HG02798 (cell line): Measurements from ENCODE around the gene HIF1AN.
"Not testable (repeated sequence)": the region's sequence is repeated elsewhere in the genome, so short reads cannot be mapped to it uniquely, and the experiment has no call there.

ENCODE experiments used
- ATAC-seq: cut with Tn5 transposase; IDR thresholded peaks from one replicate; pipeline ENCODE4 v1.9.1; 2021; ENCODE audit warnings: mild to moderate bottlenecking; ENCODE audit not compliant: unreplicated experiment, poor library complexity

The HIF1AN gene

GRCh38 chr10:100565206-100565985, 29.7 kb downstream of the HIF1AN start:
- no peak for ATAC-seq

DNA sequence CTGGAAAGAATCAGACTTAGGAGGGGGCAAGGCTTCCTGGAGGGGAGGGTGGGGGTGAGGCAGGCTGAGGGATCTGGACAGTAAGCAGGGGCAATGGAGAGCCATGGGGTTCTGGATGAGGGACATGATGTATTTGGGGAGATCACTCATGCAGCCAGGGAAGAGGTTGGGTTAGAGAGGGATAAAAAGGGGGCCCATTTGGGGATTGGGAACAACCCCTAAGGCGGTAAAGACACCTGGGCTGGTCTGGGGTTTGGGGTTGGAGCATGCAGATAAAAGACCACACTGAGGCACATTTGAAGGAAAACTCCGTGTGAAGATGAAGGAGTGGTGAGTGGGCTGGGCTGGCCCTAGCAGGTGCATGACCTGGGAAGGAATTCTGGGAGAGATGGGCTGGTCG, 30.8 kb downstream of the HIF1AN start:
- ATAC-seq, result no peak

DNA sequence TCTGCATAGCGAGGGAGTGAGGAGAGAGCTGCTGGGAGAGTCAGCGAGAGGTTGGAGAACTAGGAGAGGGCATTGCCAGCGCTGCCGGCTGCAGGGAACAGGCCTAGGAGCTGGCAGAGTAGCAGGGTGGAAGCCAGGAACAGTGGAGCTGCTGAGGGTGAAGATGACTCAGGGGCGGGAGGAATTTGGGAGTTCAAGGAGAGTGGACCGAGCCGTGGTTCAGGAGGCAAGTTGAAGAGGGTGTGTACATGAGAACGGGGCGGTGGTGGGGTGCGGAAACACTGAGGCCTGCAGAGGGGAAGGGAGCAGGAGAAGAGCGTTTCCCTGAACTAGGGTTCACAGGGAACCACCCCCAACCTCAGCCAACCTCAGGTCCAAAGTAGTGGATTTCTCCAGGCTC, 31.5 kb downstream of the HIF1AN start:
- no peak for ATAC-seq

DNA sequence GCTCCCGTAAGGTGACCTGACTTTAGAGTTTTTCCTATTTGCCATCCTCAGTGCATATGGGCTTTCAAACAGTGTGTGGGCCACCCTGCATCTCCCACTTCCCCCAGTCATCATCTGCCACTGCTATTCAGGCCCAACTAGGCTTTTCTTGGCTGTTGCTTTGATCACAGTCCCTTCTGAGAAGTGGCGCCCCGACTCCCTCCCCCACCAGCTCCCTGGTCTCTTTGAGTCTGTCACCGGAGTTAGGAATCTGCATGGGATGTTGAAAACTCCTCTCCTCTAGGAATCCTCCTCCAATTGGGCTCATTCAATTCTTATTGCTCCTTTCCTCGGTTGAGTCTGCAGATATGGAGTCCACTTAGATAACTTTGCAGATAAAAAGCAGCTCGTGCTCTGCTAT, 32.1 kb downstream of the HIF1AN start:
- no peak for ATAC-seq

DNA sequence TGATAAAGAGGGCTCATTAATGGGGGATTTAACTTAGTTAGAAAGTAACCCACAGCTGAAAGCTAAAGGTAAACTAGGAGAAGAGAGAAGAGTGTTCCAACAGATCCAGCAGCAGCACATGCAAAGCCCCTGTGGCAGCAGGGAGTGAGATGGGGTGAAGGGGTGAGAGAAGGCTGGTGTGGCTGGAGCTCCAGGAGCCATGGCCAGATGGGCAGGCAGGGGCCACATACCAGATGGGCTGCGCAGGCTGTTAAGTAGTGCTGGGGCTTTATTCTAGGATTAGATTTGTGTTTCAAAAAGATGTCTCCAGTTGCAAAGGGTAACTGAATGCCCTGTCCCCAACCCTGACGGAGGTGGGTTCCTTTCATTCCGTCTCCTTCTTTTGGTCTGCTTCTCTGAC, 33.2 kb downstream of the HIF1AN start:
- no peak for ATAC-seq

DNA sequence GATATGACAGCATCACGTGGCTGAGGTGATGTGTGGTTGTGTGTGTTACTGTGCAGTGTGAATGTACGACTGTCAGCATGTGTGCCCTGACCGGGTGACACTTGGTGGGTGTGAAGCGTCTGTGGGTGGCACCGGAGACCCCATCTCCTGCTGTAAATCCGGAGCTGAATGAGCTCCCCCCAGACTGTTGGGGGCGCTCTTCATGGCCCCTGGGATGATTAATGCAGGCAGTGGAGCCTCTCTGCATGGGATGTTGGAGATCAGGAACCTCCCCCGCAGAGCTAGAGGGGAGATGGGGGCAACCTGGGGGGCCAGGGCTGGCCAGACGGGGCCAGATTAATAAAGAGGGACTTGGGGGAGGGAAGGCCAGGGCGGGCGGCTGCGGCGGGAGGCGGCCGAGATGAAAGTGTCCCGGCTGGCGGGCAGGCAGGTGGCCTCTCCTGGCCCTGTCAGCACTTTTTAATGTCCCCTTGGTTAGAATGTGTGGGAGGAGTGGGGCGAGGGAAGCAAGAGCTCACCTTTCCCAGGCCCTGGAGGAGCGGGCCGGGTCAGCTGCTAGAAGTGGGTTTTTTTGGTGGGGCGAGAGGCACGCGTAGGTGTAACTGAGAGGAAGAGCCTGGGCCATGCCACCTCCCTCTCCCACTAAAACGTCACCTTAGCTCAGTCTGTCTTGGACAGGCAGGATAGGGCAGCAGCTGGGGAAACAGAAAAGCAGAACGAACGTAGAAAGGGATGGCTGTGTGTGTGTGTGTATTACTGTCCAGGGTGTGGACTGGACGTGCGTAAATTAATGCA, 34.1 kb downstream of the HIF1AN start:
- ATAC-seq, result no peak

- ATAC-seq, result no peak
Measured at GRCh38 chr10:100570506-100570905, 34.8 kb downstream of the HIF1AN start.

DNA sequence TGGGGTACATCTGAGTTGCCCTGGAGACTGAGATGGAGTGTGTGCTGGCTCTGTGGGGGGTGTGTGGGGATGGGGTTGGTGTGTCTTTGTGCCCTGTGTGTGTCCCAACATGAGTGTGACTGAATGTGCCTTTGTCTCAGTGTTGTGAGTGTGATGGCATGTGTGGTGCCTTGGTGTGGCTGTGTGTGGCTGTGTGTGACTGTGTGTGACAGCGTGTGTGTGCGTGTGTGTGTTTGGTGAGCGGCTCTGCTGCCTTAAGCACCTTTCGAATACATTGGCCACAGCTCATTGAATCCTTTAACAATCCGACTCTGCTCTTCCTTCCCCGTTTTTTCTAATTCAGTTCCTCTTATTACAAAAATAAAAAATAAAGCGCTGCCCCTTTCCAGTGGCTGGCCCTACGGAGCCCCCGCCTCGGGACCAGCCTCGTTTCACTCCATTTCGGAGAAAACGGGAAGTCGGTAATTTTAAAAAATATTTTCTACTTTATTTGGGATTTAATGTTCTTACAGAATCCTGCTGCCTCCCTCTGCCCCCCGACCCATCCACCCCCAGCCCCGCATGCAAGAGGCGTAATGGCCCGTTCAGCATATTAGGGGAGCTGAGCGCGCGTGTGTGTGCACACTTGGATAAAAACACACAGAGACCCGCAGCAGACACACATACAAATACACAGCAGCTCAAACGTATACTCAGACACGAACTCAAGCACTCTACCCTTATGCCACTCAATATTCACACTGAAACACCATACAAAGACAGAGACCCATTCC, 35.5 kb downstream of the HIF1AN start:
- no peak for ATAC-seq

DNA sequence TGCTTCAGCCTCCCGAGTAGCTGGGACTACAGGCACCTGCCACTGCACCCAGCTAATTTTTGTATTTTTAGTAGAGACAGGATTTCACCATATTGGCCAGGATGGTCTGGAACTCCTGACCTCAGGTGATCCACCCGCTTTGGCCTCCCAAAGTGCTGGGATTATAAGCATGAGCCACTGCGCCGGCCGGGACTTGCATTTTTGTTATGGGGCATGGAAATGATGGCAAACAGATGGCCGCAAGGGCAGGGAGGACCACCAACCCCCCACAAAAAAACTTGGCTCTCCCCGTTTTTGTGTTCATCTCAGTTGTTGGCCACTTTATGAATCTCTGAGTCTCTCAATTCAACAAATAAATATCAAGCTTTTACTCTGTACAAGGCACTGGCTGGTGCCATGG, 39.4 kb downstream of the HIF1AN start:
- ATAC-seq, result not testable (repeated sequence)

GRCh38 chr10:100575585-100576281, 40.0 kb downstream of the HIF1AN start:
- ATAC-seq, result no peak

DNA sequence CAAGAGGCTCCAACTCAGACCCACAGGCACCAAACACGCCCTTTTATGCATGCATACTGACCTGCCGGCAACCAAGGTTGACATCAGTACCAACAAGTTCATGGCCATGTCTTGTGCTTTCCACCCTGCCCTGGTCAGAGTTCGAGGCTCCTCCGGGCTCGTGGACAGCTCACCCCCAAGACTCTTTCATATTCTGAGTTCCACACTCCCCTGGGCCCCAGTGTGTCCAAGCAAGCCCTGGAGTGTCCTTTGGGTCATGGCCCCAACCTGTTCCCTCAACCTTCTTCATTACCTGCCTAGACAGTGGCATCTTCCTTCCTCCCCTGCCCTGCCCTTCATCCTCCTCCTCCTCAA, 40.5 kb downstream of the HIF1AN start:
- no peak for ATAC-seq

- ATAC-seq, result no peak
Measured at GRCh38 chr10:100579261-100580090, 43.7 kb downstream of the HIF1AN start.

- ATAC-seq, result no peak
Measured at GRCh38 chr10:100586959-100587358, 51.2 kb downstream of the HIF1AN start.

GRCh38 chr10:100598166-100598565, 62.4 kb downstream of the HIF1AN start:
- ATAC-seq, result no peak

GRCh38 chr10:100600218-100600617, 64.5 kb downstream of the HIF1AN start:
- no peak for ATAC-seq

DNA sequence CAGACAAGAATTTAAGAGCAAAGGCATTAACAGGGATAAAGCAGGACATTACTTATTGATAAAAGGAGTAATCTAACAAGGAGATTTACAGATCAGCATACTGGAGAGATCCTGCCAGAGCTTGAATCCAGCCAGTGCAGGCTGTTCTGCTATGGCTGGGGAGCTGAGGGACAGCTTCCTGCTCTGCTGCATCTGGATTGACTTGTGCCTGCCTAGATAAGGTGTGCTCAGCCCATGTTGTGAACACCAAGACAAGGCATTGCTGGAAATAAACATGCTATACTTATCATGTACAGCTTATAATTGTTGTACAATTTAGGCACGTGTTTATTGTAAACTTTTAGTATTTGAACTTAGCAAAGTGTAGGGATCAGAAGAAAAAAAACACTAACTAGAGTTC, 71.7 kb downstream of the HIF1AN start:
- no peak for ATAC-seq
